IPS DF 6.9 (cell line): ENCODE results near the gene C8G.
A peak's percentile ranks its signal among the peaks of the same experiment; 100 is the strongest.

ENCODE experiments used
- DNase-seq: peaks from one replicate; pipeline ENCODE4 v3.0.0-alpha.2; 2013; ENCODE audit warnings: low read depth, low spot score
- H3K27ac ChIP-seq: one replicate; pipeline ENCODE4 v1.5.1; 2013; ENCODE audit warnings: low read length, control low read depth
- H3K27me3 ChIP-seq: 2 replicates; pipeline ENCODE4 v1.6.1; 2013; ENCODE audit warnings: mild to moderate bottlenecking, low read length; ENCODE audit not compliant: control insufficient read depth, insufficient read depth
- H3K36me3 ChIP-seq: 2 replicates; pipeline ENCODE4 v1.6.1; 2013; ENCODE audit warnings: low read length; ENCODE audit not compliant: control insufficient read depth, insufficient read depth
- H3K4me1 ChIP-seq: 2 replicates; pipeline ENCODE4 v1.6.1; 2013; ENCODE audit warnings: low read length; ENCODE audit not compliant: control insufficient read depth, insufficient read depth
- H3K4me3 ChIP-seq: 2 replicates; pipeline ENCODE4 v1.5.1; 2013; ENCODE audit warnings: mild to moderate bottlenecking, low read length
- H3K9me3 ChIP-seq: 2 replicates; pipeline ENCODE4 v1.6.1; 2013; ENCODE audit warnings: low read length, inconsistent platforms; ENCODE audit not compliant: control insufficient read depth, insufficient read depth
- WGBS: extraction: QIAGEN DNeasy Blood & Tissue Kit; methylation state at CpG from one replicate; pipeline ENCODE4 v1.1.7; 2013; ENCODE audit warnings: mixed read lengths, missing lambda C conversion rate; ENCODE audit not compliant: insufficient read length, insufficient coverage; 5-methylcytosine and 5-hydroxymethylcytosine counted together

The C8G gene

GRCh38 chr9:136994888-136995230, 49.8 kb downstream of the C8G start:
- WGBS: no CpG with 5 or more reads among the region's 40 CpGs
- Histone ChIP-seq H3K27me3 (no peaks in the 10 kb centered on the region; the same call in 1 of the 2 replicates), H3K27ac (no peak overlapping the region), H3K4me3 (peak overlapping the region; percentile 31), H3K4me1 (peaks cover 18% of the 10 kb centered on the region), H3K36me3 (no peaks in the 10 kb centered on the region; the same call in 1 of the 2 replicates), H3K9me3 (no peaks in the 10 kb centered on the region)
- no peak for DNase-seq

GRCh38 chr9:136995362-136995761, 50.3 kb downstream of the C8G start:
- no peaks in the 10 kb centered on the region for H3K9me3 ChIP-seq
- H3K4me3 ChIP-seq: no peak overlapping the region
- peaks cover 18% of the 10 kb centered on the region for H3K4me1 ChIP-seq
- no peak overlapping the region for H3K27ac ChIP-seq
- no peak for DNase-seq
- no peaks in the 10 kb centered on the region; the same call in 1 of the 2 replicates for H3K36me3 ChIP-seq
- no peaks in the 10 kb centered on the region; the same call in 1 of the 2 replicates for H3K27me3 ChIP-seq
- no CpG with 5 or more reads among the region's 30 CpGs for WGBS

GRCh38 chr9:136995772-136996311, 50.8 kb downstream of the C8G start:
- WGBS: no CpG with 5 or more reads among the region's 12 CpGs

More at GRCh38 chr9:136995772-136996311, 50.8 kb downstream of the C8G start:
- Histone ChIP-seq H3K4me3 (no peak overlapping the region), H3K4me1 (peaks cover 18% of the 10 kb centered on the region), H3K36me3 (no peaks in the 10 kb centered on the region; the same call in 1 of the 2 replicates), H3K27me3 (no peaks in the 10 kb centered on the region; the same call in 1 of the 2 replicates), H3K27ac (no peak overlapping the region), H3K9me3 (no peaks in the 10 kb centered on the region)
- no peak for DNase-seq
